Measurements from ENCODE around the gene FHL5.

The FHL5 gene

GRCh38 chr6:96576221-96576620, 13.3 kb downstream of the FHL5 start:
- Histone ChIP-seq H3K79me2 (ENCODE audit: control insufficient read depth, insufficient read depth, low read length) (no peaks in the 10 kb centered on the region), H3K18ac (ENCODE audit: low read length) (no peak overlapping the region), H3K9ac (ENCODE audit: low read length) (no peak overlapping the region), H3K4me3 (ENCODE audit: low read length) (no peak overlapping the region), H2AK5ac (ENCODE audit: low read length) (no peak overlapping the region), H3K4ac (ENCODE audit: low read depth, low read length) (no peak overlapping the region), H3K27me3 (ENCODE audit: insufficient read depth, low read length, poor library complexity) (no peaks in the 10 kb centered on the region), H3K79me1 (ENCODE audit: low read length) (no peaks in the 10 kb centered on the region), H3K27ac (ENCODE audit: low read depth, low read length) (no peak overlapping the region), H4K5ac (ENCODE audit: low read length) (no peak overlapping the region), H4K8ac (ENCODE audit: low read depth, low read length) (no peak overlapping the region), H2BK120ac (ENCODE audit: low read depth, low read length) (no peak overlapping the region), H3K23ac (ENCODE audit: low read length) (no peak overlapping the region), H3K4me2 (ENCODE audit: low read length) (no peak overlapping the region), H3K36me3 (ENCODE audit: control insufficient read depth, insufficient read depth, low read length) (no peaks in the 10 kb centered on the region), H2BK5ac (ENCODE audit: low read length) (no peak overlapping the region), H3K4me1 (ENCODE audit: control insufficient read depth, low read depth, low read length) (no peaks in the 10 kb centered on the region), H3K56ac (ENCODE audit: low read length) (no peak overlapping the region), H2BK15ac (replicated peaks; ENCODE audit: low read depth) (no peak overlapping the region)
- whole genome bisulfite sequencing (ENCODE audit: extremely low coverage, insufficient coverage, low lambda C conversion rate): no CpG with 5 or more reads among the region's 4 CpGs
- DNase-seq: peak; percentile 11

DNA sequence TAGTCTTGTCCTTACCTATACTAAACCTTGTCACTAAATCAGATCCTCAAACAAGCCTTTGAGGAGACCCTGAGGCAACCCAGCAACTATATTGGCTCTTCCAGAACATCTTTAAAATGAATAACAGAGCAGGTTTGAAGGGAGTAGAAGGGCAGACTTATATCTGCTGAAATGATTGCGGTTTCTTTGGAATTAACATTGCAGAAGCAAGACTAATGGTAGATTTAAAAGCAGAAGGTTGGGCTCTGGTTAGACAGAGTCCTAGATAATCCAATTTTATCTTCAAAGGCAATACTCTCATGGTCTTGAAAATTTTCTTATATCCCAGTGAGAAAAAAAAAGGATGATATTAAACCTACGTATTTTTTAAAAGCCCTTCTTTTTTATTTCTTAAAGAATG, 19.1 kb downstream of the FHL5 start:
- H3K79me1 ChIP-seq (ENCODE audit: low read length): no peaks in the 10 kb centered on the region
- no peaks in the 10 kb centered on the region for H3K4me1 ChIP-seq (ENCODE audit: control insufficient read depth, low read depth, low read length)
- H3K4ac ChIP-seq (ENCODE audit: low read depth, low read length): no peak overlapping the region
- H3K4me2 ChIP-seq (ENCODE audit: low read length): no peak overlapping the region
- H3K79me2 ChIP-seq (ENCODE audit: control insufficient read depth, insufficient read depth, low read length): no peaks in the 10 kb centered on the region
- H3K18ac ChIP-seq (ENCODE audit: low read length): no peak overlapping the region
- no CpG with 5 or more reads among the region's 2 CpGs for WGBS (ENCODE audit: extremely low coverage, insufficient coverage, low lambda C conversion rate)
- H3K36me3 ChIP-seq (ENCODE audit: control insufficient read depth, insufficient read depth, low read length): no peaks in the 10 kb centered on the region
- H3K4me3 ChIP-seq (ENCODE audit: low read length): no peak overlapping the region
- H2AK5ac ChIP-seq (ENCODE audit: low read length): no peak overlapping the region
- H4K8ac ChIP-seq (ENCODE audit: low read depth, low read length): no peak overlapping the region
- H3K27ac ChIP-seq (ENCODE audit: low read depth, low read length): no peak overlapping the region
- no peak overlapping the region for H3K23ac ChIP-seq (ENCODE audit: low read length)
- no peak for DNase-seq
- H2BK15ac ChIP-seq (replicated peaks; ENCODE audit: low read depth): no peak overlapping the region
- no peak overlapping the region for H2BK5ac ChIP-seq (ENCODE audit: low read length)
- H2BK120ac ChIP-seq (ENCODE audit: low read depth, low read length): no peak overlapping the region
- no peak overlapping the region for H3K56ac ChIP-seq (ENCODE audit: low read length)
- no peaks in the 10 kb centered on the region for H3K27me3 ChIP-seq (ENCODE audit: insufficient read depth, low read length, poor library complexity)
- H4K5ac ChIP-seq (ENCODE audit: low read length): no peak overlapping the region
- no peak overlapping the region for H3K9ac ChIP-seq (ENCODE audit: low read length)

DNA sequence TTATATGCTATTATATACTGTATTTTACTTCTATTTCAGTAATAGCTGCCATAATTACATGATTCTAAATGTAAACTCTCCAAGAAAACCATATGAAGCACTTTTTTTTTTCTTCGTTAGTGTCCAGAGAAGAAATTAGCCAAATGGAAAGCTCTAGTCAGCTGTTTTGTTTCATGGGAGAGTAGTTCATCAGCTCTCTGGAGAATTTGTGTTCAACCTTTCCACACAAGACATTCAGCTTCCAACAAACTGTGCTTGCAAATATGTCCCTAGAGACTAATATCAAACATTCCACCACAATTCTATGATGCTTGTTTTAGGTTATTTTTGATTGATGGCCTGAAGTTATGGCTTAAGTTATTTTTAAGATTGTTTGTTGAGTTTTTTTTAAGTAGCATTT, 19.5 kb downstream of the FHL5 start:
- Histone ChIP-seq H3K27ac (ENCODE audit: low read depth, low read length) (no peak overlapping the region), H2BK5ac (ENCODE audit: low read length) (no peak overlapping the region), H2BK15ac (replicated peaks; ENCODE audit: low read depth) (no peak overlapping the region), H3K9ac (ENCODE audit: low read length) (no peak overlapping the region), H3K56ac (ENCODE audit: low read length) (no peak overlapping the region), H3K4me1 (ENCODE audit: control insufficient read depth, low read depth, low read length) (no peaks in the 10 kb centered on the region), H2BK120ac (ENCODE audit: low read depth, low read length) (no peak overlapping the region), H3K36me3 (ENCODE audit: control insufficient read depth, insufficient read depth, low read length) (no peaks in the 10 kb centered on the region), H3K79me1 (ENCODE audit: low read length) (no peaks in the 10 kb centered on the region), H3K27me3 (ENCODE audit: insufficient read depth, low read length, poor library complexity) (no peaks in the 10 kb centered on the region), H3K79me2 (ENCODE audit: control insufficient read depth, insufficient read depth, low read length) (no peaks in the 10 kb centered on the region), H4K5ac (ENCODE audit: low read length) (no peak overlapping the region), H3K23ac (ENCODE audit: low read length) (no peak overlapping the region), H3K18ac (ENCODE audit: low read length) (no peak overlapping the region), H2AK5ac (ENCODE audit: low read length) (no peak overlapping the region), H3K4me3 (ENCODE audit: low read length) (no peak overlapping the region), H3K4me2 (ENCODE audit: low read length) (no peak overlapping the region), H4K8ac (ENCODE audit: low read depth, low read length) (no peak overlapping the region), H3K4ac (ENCODE audit: low read depth, low read length) (no peak overlapping the region)
- DNase-seq: no peak
- no CpG with 5 or more reads among the region's 1 CpG for WGBS (ENCODE audit: extremely low coverage, insufficient coverage, low lambda C conversion rate)

DNA sequence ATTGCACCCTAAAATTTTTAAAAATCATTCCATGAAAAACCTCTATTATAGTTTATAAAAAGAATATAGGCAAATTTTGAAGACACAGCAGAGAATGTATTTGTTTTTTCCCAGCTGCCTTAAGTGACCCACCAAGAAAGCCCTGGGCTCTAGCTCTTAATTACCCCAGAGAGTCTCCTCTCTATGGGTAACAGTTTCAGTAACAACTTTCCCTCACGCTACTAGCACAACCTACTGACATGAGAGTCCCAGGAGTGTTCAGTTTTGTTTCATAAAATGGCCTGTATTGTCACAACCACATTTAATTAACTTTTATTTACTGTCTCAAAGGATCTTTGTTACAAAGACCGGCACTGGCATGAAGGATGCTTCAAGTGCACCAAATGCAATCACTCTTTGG, 41.5 kb downstream of the FHL5 start:
- H3K79me1 ChIP-seq (ENCODE audit: low read length): no peaks in the 10 kb centered on the region
- no CpG with 5 or more reads among the region's 2 CpGs for WGBS (ENCODE audit: extremely low coverage, insufficient coverage, low lambda C conversion rate)
- no peak overlapping the region for H4K8ac ChIP-seq (ENCODE audit: low read depth, low read length)
- H2BK5ac ChIP-seq (ENCODE audit: low read length): no peak overlapping the region
- H3K79me2 ChIP-seq (ENCODE audit: control insufficient read depth, insufficient read depth, low read length): no peaks in the 10 kb centered on the region
- no peaks in the 10 kb centered on the region for H3K36me3 ChIP-seq (ENCODE audit: control insufficient read depth, insufficient read depth, low read length)
- no peak overlapping the region for H3K23ac ChIP-seq (ENCODE audit: low read length)
- H2BK15ac ChIP-seq (replicated peaks; ENCODE audit: low read depth): no peak overlapping the region
- H2BK120ac ChIP-seq (ENCODE audit: low read depth, low read length): no peak overlapping the region
- no peak overlapping the region for H3K4me2 ChIP-seq (ENCODE audit: low read length)
- H3K56ac ChIP-seq (ENCODE audit: low read length): no peak overlapping the region
- no peak overlapping the region for H3K18ac ChIP-seq (ENCODE audit: low read length)
- H3K4me3 ChIP-seq (ENCODE audit: low read length): no peak overlapping the region
- H3K27me3 ChIP-seq (ENCODE audit: insufficient read depth, low read length, poor library complexity): no peaks in the 10 kb centered on the region
- H3K4me1 ChIP-seq (ENCODE audit: control insufficient read depth, low read depth, low read length): no peaks in the 10 kb centered on the region
- no peak overlapping the region for H4K5ac ChIP-seq (ENCODE audit: low read length)
- H3K27ac ChIP-seq (ENCODE audit: low read depth, low read length): no peak overlapping the region
- no peak overlapping the region for H3K4ac ChIP-seq (ENCODE audit: low read depth, low read length)
- DNase-seq: no peak
- H3K9ac ChIP-seq (ENCODE audit: low read length): no peak overlapping the region
- H2AK5ac ChIP-seq (ENCODE audit: low read length): no peak overlapping the region

DNA sequence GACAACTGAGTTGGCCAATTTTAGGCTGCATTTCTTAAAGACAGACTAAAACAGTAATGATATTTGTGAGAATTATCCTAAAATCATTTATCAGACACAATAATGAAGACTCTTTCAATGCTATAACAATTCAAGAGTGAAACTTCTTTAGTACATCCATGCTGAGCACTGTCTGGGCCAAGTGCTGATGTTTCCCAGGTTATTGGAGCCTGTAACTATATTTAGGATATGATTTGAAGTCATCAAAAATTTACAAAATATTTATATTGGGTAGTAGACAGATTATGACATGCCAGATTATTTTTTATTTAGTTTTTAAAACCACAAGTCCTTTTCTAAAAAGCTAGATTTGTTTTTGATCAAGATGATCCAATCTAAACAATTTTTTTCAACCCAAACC, 45.1 kb downstream of the FHL5 start:
- Histone ChIP-seq H3K23ac (ENCODE audit: low read length) (no peak overlapping the region), H3K4ac (ENCODE audit: low read depth, low read length) (no peak overlapping the region), H3K79me2 (ENCODE audit: control insufficient read depth, insufficient read depth, low read length) (no peaks in the 10 kb centered on the region), H2BK15ac (replicated peaks; ENCODE audit: low read depth) (no peak overlapping the region), H3K36me3 (ENCODE audit: control insufficient read depth, insufficient read depth, low read length) (no peaks in the 10 kb centered on the region), H3K4me3 (ENCODE audit: low read length) (no peak overlapping the region), H3K56ac (ENCODE audit: low read length) (no peak overlapping the region), H3K9ac (ENCODE audit: low read length) (no peak overlapping the region), H3K27ac (ENCODE audit: low read depth, low read length) (no peak overlapping the region), H2BK120ac (ENCODE audit: low read depth, low read length) (no peak overlapping the region), H3K4me1 (ENCODE audit: control insufficient read depth, low read depth, low read length) (no peaks in the 10 kb centered on the region), H3K18ac (ENCODE audit: low read length) (no peak overlapping the region), H3K27me3 (ENCODE audit: insufficient read depth, low read length, poor library complexity) (no peaks in the 10 kb centered on the region), H4K8ac (ENCODE audit: low read depth, low read length) (no peak overlapping the region), H2AK5ac (ENCODE audit: low read length) (no peak overlapping the region), H2BK5ac (ENCODE audit: low read length) (no peak overlapping the region), H4K5ac (ENCODE audit: low read length) (no peak overlapping the region), H3K4me2 (ENCODE audit: low read length) (no peak overlapping the region), H3K79me1 (ENCODE audit: low read length) (no peaks in the 10 kb centered on the region)
- DNase-seq: no peak

GRCh38 chr6:96610019-96610418, 47.1 kb downstream of the FHL5 start:
- Histone ChIP-seq H3K4ac (ENCODE audit: low read depth, low read length) (no peak overlapping the region), H3K56ac (ENCODE audit: low read length) (no peak overlapping the region), H3K79me1 (ENCODE audit: low read length) (no peaks in the 10 kb centered on the region), H2AK5ac (ENCODE audit: low read length) (no peak overlapping the region), H4K8ac (ENCODE audit: low read depth, low read length) (no peak overlapping the region), H3K36me3 (ENCODE audit: control insufficient read depth, insufficient read depth, low read length) (no peaks in the 10 kb centered on the region), H3K4me2 (ENCODE audit: low read length) (no peak overlapping the region), H3K4me1 (ENCODE audit: control insufficient read depth, low read depth, low read length) (no peaks in the 10 kb centered on the region), H3K23ac (ENCODE audit: low read length) (no peak overlapping the region), H3K9ac (ENCODE audit: low read length) (no peak overlapping the region), H4K5ac (ENCODE audit: low read length) (no peak overlapping the region), H3K79me2 (ENCODE audit: control insufficient read depth, insufficient read depth, low read length) (no peaks in the 10 kb centered on the region), H3K4me3 (ENCODE audit: low read length) (no peak overlapping the region), H2BK15ac (replicated peaks; ENCODE audit: low read depth) (no peak overlapping the region), H2BK5ac (ENCODE audit: low read length) (no peak overlapping the region), H3K27ac (ENCODE audit: low read depth, low read length) (no peak overlapping the region), H3K27me3 (ENCODE audit: insufficient read depth, low read length, poor library complexity) (no peaks in the 10 kb centered on the region), H3K18ac (ENCODE audit: low read length) (no peak overlapping the region), H2BK120ac (ENCODE audit: low read depth, low read length) (no peak overlapping the region)
- no peak for DNase-seq
- WGBS (ENCODE audit: extremely low coverage, insufficient coverage, low lambda C conversion rate): no CpG with 5 or more reads among the region's 1 CpG

Data from mesendoderm (in vitro differentiated cells).